GM12878 (cell line): Measurements from ENCODE around the gene TOP2B.

Experiments used
- BHLHE40 ChIP-seq, 2 experiments: fragments of 450-650 bp in 1 of 2; IDR thresholded peaks; 2 replicates each; pipeline ENCODE4 v1.6.1; 2011 to 2017; ENCODE audit warnings: low read depth in 2 of 2, borderline replicate concordance in 1 of 2, improper control_type of control experiment in 1 of 2, low read length in 1 of 2, mild to moderate bottlenecking in 1 of 2
- CHD2 ChIP-seq: IDR thresholded peaks from 2 replicates; pipeline ENCODE4 v1.6.1; 2011; ENCODE audit warnings: low read depth, low read length, improper control_type of control experiment, borderline replicate concordance
- JUNB ChIP-seq: IDR thresholded peaks from 2 replicates; pipeline ENCODE4 v1.6.1; 2016; ENCODE audit warnings: antibody characterized with exemption, mild to moderate bottlenecking
- ZNF207 ChIP-seq: fragments of 450-650 bp; IDR thresholded peaks from 2 replicates; pipeline ENCODE4 v1.6.1; 2014; ENCODE audit warnings: antibody characterized with exemption, mild to moderate bottlenecking, borderline replicate concordance
- TF ChIP-seq, protein P1 (sequence below), 3 experiments: IDR thresholded peaks in 2 of 3; conservative IDR thresholded peaks in 1 of 3; 2 replicates each; pipeline ENCODE4 v1.5.1; 2011; ENCODE audit warnings: low read depth in 3 of 3, low read length in 3 of 3, mild to moderate bottlenecking in 3 of 3, control low read depth in 2 of 3, moderate library complexity in 2 of 3, inconsistent platforms in 1 of 3, mixed read lengths in 1 of 3; ENCODE audit not compliant: control insufficient read depth in 2 of 3, insufficient read depth in 1 of 3; ENCODE audit errors: extremely low read depth in 1 of 3

DNA sequence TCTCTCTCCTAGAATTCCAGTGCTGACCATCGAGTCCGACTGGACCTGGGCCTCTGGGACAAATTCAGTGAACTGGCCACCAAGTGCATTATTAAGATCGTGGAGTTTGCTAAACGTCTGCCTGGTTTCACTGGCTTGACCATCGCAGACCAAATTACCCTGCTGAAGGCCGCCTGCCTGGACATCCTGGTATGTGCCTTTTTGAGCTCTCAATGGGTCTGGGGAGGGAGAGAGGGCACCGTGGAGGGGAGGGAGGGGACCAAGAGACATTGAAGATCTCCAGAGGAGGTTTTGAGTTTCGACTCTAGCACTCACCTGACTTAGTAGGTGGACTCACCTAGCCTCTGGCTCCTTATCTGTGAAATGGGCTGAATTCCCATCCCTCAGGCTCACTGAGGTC, 84.2 kb downstream of the TOP2B start:
- TF ChIP-seq CHD2 (no peak), JUNB (no peak), BHLHE40 (IDR thresholded peaks at IDR 0.05; ENCODE audit: borderline replicate concordance in 1 of 2, low read depth in 2 of 2, low read length in 1 of 2) (no peak), ZNF207 (no peak)
- TF ChIP-seq, protein P1, sequence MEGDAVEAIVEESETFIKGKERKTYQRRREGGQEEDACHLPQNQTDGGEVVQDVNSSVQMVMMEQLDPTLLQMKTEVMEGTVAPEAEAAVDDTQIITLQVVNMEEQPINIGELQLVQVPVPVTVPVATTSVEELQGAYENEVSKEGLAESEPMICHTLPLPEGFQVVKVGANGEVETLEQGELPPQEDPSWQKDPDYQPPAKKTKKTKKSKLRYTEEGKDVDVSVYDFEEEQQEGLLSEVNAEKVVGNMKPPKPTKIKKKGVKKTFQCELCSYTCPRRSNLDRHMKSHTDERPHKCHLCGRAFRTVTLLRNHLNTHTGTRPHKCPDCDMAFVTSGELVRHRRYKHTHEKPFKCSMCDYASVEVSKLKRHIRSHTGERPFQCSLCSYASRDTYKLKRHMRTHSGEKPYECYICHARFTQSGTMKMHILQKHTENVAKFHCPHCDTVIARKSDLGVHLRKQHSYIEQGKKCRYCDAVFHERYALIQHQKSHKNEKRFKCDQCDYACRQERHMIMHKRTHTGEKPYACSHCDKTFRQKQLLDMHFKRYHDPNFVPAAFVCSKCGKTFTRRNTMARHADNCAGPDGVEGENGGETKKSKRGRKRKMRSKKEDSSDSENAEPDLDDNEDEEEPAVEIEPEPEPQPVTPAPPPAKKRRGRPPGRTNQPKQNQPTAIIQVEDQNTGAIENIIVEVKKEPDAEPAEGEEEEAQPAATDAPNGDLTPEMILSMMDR (IDR thresholded peaks at IDR 0.05 in 2 of 3, conservative IDR thresholded peaks at IDR 0.05 in 1 of 3; ENCODE audit: control insufficient read depth in 2 of 3, extremely low read depth in 1 of 3, insufficient read depth in 1 of 3, low read depth in 3 of 3, low read length in 3 of 3) = no peak
